Lung microvascular endothelial cell (primary cell): ENCODE data around the gene ZBTB42. TPM values are rescaled to one million over a fixed set of nuclear protein-coding genes. Genes with fewer than 3 reads are reported as not detected.

ENCODE experiments used
- DNase-seq, 2 donors: peaks; one replicate each; pipeline versions ENCODE4 v3.0.0 to v3.0.0-alpha.2; 2010; ENCODE audit warnings: low read depth in 2 of 2
- total RNA-seq: library from RNA; depleted of rRNA; stranded (reverse); fragments of >200 nt; gene quantifications from 2 replicates; pipeline ENCODE4 v1.2.1, GENCODE V29; 2014

ZBTB42 gene
- 2.6 and 4.4 TPM in 2 replicates for total RNA-seq

GRCh38 chr14:104800771-104801519, at the start of gene ZBTB42:
TSS of gene ZBTB42 (plus strand) at chr14:104801101. CDS start at chr14:104801198, 97 bp downstream.
- DNase-seq: peak; percentile 53 to 70

GRCh38 chr14:104751539-104752422, 49.1 kb upstream of the ZBTB42 start:
- DNase-seq: no peak

- DNase-seq: no peak
Measured at GRCh38 chr14:104752423-104752734, 48.5 kb upstream of the ZBTB42 start.

GRCh38 chr14:104752735-104753527, 48.0 kb upstream of the ZBTB42 start, which contains the start of gene SIVA1:
TSS of gene SIVA1 (plus strand) at chr14:104753147. CDS start at chr14:104753202, 55 bp downstream.
- DNase-seq: peak; percentile 100

- DNase-seq: peak in 1 of 2 donors; percentile 27
Measured at GRCh38 chr14:104753528-104754212, 47.2 kb upstream of the ZBTB42 start.

- no peak for DNase-seq
Measured at GRCh38 chr14:104754213-104754851, 46.6 kb upstream of the ZBTB42 start.

GRCh38 chr14:104755621-104756020, 45.3 kb upstream of the ZBTB42 start:
- DNase-seq: no peak

GRCh38 chr14:104756477-104757237, 44.2 kb upstream of the ZBTB42 start:
- no peak for DNase-seq

GRCh38 chr14:104757238-104757585, 43.7 kb upstream of the ZBTB42 start:
- DNase-seq: no peak

- no peak for DNase-seq
Measured at GRCh38 chr14:104757681-104758392, 43.1 kb upstream of the ZBTB42 start.

- DNase-seq: no peak
Measured at GRCh38 chr14:104758981-104759969, 41.6 kb upstream of the ZBTB42 start.

GRCh38 chr14:104765517-104765916, 35.4 kb upstream of the ZBTB42 start:
- DNase-seq: no peak

- no peak for DNase-seq
Measured at GRCh38 chr14:104766256-104766862, 34.5 kb upstream of the ZBTB42 start.

GRCh38 chr14:104766863-104767633, 33.9 kb upstream of the ZBTB42 start:
- DNase-seq: no peak

- DNase-seq: no peak
Measured at GRCh38 chr14:104767634-104767918, 33.3 kb upstream of the ZBTB42 start.

- peak; percentile 79 to 89 for DNase-seq
Measured at GRCh38 chr14:104768437-104769323, 32.2 kb upstream of the ZBTB42 start.
